Measurements from ENCODE around the gene FGFR1OP2. TPM values are rescaled to one million over a fixed set of nuclear protein-coding genes. Genes with fewer than 3 reads are reported as not detected.

Gene FGFR1OP2
- total RNA-seq, 2 experiments from 2014 or later = 49.1 to 50.5 TPM

- CTCF ChIA-PET = no interaction called here
- POLR2A ChIA-PET = no interaction called here
These were observed 57.4 kb downstream of the FGFR1OP2 start for GRCh38 chr12:26995706-26996105.

DNA sequence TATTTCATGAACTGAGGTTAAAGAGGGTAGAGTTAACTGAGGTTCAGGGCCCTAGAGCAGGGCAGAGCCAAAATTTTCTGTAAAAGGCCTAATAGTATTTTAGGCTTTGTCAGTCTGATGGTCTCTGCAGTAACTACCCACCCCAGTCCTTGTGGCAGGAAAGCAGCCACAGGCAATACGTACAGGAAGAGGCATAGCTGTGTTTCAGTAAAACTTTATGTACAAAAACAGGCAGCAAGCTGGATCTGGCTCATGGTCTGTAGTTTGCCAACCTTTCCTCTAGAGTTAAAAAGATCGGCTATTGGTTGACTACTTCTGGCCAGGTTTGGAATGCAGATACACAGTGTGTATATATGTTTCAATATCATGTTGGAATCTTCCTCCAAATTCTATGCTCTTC, 58.7 kb downstream of the FGFR1OP2 start:
- CTCF ChIA-PET = no interaction called here

DNA sequence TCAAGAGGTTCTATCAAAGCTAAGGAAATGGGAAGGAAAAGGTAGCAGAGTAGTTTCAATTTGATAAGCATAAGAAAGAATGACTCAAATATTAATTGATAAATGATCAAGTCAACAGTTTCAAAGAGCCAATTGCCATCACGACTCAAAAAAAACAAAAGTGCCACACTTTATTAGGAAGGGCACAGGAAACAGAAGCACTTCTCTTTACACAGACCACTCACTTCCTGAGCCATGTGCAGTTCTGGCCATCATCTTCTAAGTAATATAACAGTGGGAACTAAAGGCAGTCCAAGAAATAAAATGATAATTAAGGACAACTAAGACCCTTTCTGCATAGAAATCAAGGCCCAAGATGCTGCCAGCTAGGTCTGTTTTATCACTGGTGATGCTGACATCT, 62.7 kb downstream of the FGFR1OP2 start:
- CTCF ChIA-PET = no interaction called here
- POLR2A ChIA-PET = no interaction called here

More for the DNA sequence above, 58.7 kb downstream of the FGFR1OP2 start:
- POLR2A ChIA-PET = no interaction called here

- CTCF ChIA-PET = no interaction called here
These were observed 63.4 kb downstream of the FGFR1OP2 start for GRCh38 chr12:27001663-27002062.

DNA sequence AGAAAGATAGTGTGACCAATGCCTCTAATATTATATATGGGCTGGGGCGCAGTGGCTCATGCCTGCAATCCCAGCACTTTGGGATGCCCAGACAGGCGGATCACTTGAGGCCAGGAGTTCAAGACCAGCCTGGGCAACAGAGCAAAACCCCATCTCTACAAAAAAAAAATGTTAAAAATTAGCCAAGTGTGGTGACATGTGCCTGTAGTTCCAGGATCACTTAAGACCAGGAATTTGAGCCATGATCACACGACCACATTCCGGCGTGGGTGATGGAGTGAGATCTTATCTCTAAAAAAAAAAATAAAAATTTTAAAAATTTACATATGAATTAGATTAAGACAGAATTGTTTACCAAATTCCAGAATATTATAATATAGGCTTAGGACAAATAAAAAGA, 63.9 kb downstream of the FGFR1OP2 start:
- ChIA-PET CTCF (no interaction called here), POLR2A (no interaction called here)

More at GRCh38 chr12:27001663-27002062, 63.4 kb downstream of the FGFR1OP2 start:
- POLR2A ChIA-PET = no interaction called here

DNA sequence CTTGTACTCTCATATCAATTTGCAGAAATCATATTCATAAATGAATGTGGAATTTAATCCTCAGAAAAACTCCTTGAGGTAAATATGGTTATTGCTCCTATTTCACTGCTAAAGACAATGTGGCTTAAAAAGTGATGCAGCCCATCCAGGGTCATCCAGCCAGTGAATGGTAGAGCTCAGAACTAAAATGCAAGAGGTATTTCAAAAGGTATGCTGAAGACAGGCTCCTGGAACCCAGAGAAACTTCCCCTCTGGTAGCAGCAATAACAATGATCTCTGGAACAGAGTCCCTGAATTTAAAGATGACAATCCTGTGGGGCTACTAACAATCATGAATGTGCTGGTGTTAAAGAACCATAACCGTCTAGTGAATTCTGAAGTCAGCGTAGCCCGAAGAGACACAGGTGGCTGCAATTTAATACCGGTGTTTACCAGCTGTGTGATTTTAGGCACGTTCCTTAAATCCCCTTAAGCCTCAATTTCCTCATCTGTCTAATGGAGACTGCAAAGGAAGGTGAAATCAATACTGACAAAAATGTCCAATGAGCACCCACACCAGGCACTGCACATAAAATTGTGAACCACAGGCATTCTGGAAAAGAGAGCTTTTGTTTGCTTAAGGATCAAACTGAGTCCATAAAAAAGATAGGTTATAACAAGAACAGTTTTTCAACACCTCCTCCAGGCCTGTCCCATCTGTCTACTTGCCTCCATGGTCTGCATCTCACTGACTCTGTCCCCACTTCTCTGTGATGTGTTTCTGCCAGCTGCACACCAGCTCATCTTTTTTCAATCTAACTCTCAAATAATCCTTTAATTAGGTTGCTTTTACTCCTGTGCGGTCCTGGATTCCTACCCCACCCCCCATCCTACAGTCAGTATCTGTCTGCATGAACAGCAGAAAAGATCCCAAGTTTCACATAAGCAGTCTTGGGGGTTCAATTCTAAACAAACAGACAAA, 65.4 kb downstream of the FGFR1OP2 start:
- ChIA-PET POLR2A (interaction anchor here (0.6 kb wide), 1 partner anchor 323 kb away, joined by 3 read pairs; no protein-coding TSS in a partner anchor), CTCF (no interaction called here)

- CTCF ChIA-PET = interaction anchor here (0.6 kb wide), 1 partner anchor 16 kb away, joined by 3 read pairs; no protein-coding TSS in a partner anchor
- POLR2A ChIA-PET = no interaction called here
These were observed 67.2 kb downstream of the FGFR1OP2 start for GRCh38 chr12:27005495-27005894.

- ChIA-PET POLR2A (no interaction called here), CTCF (no interaction called here)
These were observed 68.7 kb downstream of the FGFR1OP2 start for GRCh38 chr12:27006797-27007467.

DNA sequence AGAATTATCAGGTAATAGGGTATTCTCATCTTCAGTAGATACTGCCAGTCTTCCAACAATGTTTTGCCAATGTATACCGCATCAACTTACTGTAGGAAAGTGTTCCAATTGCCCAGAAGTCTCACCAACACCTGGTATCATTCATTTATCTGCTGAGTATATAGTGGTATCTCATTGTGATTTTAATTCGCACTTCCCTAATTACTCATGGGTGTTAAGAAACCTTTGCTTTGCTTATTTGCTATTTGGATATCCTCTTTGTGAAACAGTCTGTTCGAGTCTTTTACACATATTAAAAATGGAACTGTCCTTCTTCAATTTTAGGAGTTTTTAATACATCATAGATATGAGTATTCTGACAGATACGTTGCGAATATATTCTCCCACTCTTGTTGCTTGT, 69.8 kb downstream of the FGFR1OP2 start:
- ChIA-PET CTCF (no interaction called here), POLR2A (no interaction called here)

DNA sequence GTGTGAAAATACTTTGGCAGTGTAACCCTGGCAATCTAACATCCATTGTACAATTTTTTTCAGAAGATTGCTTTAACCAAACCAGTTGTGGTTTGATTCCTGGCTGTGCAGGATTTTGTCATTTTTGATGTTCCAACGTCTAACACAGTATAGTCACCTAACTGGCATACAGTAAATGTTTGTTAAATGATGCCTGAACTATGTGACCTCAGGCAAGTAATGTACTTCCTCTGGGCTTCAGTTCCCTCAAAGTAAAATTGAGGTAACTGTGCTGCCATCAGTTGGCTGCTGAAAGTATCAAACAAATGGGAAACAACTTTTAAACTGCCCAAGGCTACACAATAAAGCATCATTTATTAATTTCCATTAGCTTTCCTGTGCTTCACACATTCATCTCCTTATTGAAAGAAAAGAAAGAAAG, 71.6 kb downstream of the FGFR1OP2 start:
- POLR2A ChIA-PET = no interaction called here
- CTCF ChIA-PET = interaction anchor here (0.7 to 1.5 kb wide), 2 partner anchors 12 to 53 kb away, joined by 3 to 5 read pairs; no protein-coding TSS in a partner anchor

DNA sequence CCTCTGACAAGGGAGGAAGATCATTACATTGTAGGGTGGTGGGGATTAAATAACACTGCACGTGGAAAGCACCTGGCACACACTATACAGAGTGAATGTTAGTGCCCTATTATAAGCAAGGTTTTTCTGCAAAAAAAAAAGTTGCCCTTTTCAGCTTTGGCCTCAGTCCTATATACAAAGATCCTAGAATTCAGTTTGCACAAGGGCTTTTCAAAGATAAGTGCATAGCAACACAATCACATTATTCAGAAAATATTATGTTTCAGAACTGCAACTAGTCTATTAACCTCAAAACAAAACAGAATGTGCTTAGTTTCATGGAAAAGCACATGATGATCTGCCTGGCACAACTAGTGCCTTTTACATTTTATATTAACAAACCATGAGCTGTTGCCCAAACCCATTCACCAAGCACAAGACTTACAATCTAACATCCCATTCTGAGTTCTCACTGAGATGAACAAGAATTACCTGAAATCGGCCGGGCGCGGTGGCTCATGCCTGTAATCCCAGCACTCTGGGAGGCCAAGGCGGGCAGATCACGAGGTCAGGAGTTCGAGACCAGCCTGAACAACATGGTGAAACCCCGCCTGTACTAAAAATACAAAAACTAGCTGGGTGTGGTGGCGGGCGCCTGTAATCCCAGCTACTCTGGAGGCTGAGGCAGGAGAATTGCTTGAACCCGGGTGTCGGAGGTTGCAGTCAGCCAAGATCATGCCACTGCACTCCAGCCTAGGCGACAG, 74.1 kb downstream of the FGFR1OP2 start:
- ChIA-PET POLR2A (interaction anchor here (0.8 to 2.9 kb wide), 2 partner anchors 10 to 72 kb away, joined by 4 to 7 read pairs; partner anchors contain the start of gene MED21), CTCF (interaction anchor here (1.7 to 2.4 kb wide), 2 partner anchors 10 to 319 kb away, joined by 5 to 15 read pairs; partner anchors contain the start of gene MED21)

DNA sequence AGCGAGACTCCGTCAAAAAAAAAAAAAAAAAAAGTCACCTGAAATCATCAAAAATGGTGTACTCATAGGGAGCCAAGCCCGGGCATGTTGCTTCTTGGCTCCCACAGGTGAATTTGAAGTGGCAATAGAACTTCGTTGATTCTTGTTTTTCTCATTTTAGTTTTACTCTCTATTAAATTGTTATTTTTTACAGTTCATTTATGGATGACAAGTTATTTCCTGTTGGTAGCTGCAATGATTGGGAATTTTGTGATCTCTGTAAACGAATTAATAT, 74.6 kb downstream of the FGFR1OP2 start:
- ChIA-PET CTCF (interaction anchor here (1.4 to 2.4 kb wide), 3 partner anchors 9 to 318 kb away, joined by 3 to 15 read pairs (median 5); partner anchors contain the start of gene MED21), POLR2A (interaction anchor here (1.7 to 2.9 kb wide), 2 partner anchors 10 to 180 kb away, joined by 7 to 8 read pairs; partner anchors contain the start of genes ITPR2 and MED21)

DNA sequence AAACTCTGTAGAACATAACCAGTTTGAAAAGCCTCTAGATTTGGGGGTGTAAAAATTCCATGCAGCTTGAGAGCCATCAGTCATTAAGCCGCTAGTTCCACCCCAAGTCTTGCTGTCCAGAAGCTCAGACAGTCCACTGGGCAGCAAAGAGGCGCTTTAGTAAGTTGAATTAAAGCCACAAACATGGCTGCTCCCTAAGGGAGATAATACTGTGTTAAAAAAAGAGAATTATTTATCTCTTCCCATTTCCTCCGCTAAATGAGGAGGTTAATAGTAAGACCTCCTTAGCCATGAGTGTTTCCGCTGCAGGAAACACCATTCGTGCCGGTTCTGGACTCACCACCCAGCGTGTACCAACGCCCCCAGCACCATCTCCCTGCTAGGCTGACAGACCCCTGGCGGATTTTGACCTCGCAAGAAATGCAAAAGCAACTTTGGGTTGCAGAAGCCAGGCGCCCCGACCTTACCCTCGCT, 75.4 kb downstream of the FGFR1OP2 start:
- ChIA-PET POLR2A (interaction anchor here (1.4 to 2.9 kb wide), 3 partner anchors 9 to 181 kb away, joined by 3 to 8 read pairs (median 7); partner anchors contain the start of genes ITPR2 and MED21), CTCF (interaction anchor here (0.6 to 2.4 kb wide), 8 partner anchors 9 to 318 kb away, joined by 3 to 15 read pairs (median 3); partner anchors contain the start of genes ITPR2 and MED21)

GRCh38 chr12:27014085-27014858, 76.0 kb downstream of the FGFR1OP2 start, which contains the start of gene TM7SF3:
TM7SF3 (minus strand) TSS chr12:27014384; CDS start chr12:27014168, 216 bp downstream.
- ChIA-PET CTCF (interaction anchor here (0.6 to 2.4 kb wide), 9 partner anchors 8 to 317 kb away, joined by 3 to 15 read pairs (median 3); partner anchors contain the start of genes ITPR2 and MED21), POLR2A (interaction anchor here (0.6 to 2.9 kb wide), 4 partner anchors 8 to 181 kb away, joined by 3 to 8 read pairs (median 5); partner anchors contain the start of genes ITPR2 and MED21)

- ChIA-PET POLR2A (interaction anchor here (1.4 kb wide), 1 partner anchor 165 kb away, joined by 3 read pairs; no protein-coding TSS in a partner anchor), CTCF (interaction anchor here (0.9 to 1.8 kb wide), 6 partner anchors 9 to 293 kb away, joined by 3 to 5 read pairs (median 4); no protein-coding TSS in a partner anchor)
These were observed 76.8 kb downstream of the FGFR1OP2 start for GRCh38 chr12:27014859-27015729.

DNA sequence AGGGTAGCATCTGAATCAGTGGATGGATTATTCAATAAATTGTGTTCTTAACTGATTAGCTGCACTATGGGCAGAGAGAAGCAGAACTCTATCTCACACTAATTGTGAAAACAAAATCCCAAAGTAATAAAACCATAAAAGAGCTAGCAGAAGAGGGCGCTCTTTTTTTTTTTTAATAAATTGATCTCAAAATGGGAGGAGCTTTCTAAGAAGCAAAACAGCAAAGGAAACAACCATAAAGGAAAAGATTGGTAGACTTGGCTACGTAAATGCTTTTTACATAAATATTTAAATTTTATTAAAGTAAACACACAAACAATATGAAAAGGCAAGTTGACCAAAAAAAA, 77.4 kb downstream of the FGFR1OP2 start:
- ChIA-PET CTCF (interaction anchor here (0.6 to 1.6 kb wide), 7 partner anchors 8 to 648 kb away, joined by 3 to 5 read pairs (median 3); no protein-coding TSS in a partner anchor), POLR2A (no interaction called here)
